ENCODE results near the gene EML2.

GRCh38 chr19:45645068-45645630 lies 6.0 kb upstream of the EML2 start:
- TF ChIP-seq POLR2A (IDR thresholded peaks at IDR 0.05; ENCODE audit: low read depth, low read length) (no peak), POLR2AphosphoS5 (IDR thresholded peaks at IDR 0.05; ENCODE audit: low read depth, low read length) (no peak)

All from GM12892 (cell line).